Natural killer cell (primary cell): ENCODE measurements around the gene THAP3. TPM values are rescaled to one million over a fixed set of nuclear protein-coding genes. Genes with fewer than 3 reads are reported as not detected.

Experiments used
- ATAC-seq, 3 donors: fragments of 150-1000 bp in 2 of 3; fragments of 200-7000 bp in 1 of 3; cut with Tn5 transposase; 1 replicate in 1 of 3; 2 replicates in 2 of 3; pipeline ENCODE4 v1.10.0; 2021; ENCODE audit warnings: mild to moderate bottlenecking in 2 of 3, moderate library complexity in 2 of 3
- DNase-seq, 2 donors: peaks; one replicate each; pipeline versions ENCODE4 v3.0.0 to v3.0.0-alpha.2; 2013 to 2021; ENCODE audit warnings: mixed read lengths in 1 of 2
- H3K27ac ChIP-seq: one replicate; pipeline ENCODE4 v1.5.1; 2013; ENCODE audit warnings: mild to moderate bottlenecking, low read length
- H3K27me3 ChIP-seq: one replicate; pipeline ENCODE4 v1.6.1; 2013; ENCODE audit warnings: low read length; ENCODE audit not compliant: control insufficient read depth, insufficient read depth
- H3K36me3 ChIP-seq: one replicate; pipeline ENCODE4 v1.6.1; 2013; ENCODE audit warnings: low read length; ENCODE audit not compliant: control insufficient read depth, insufficient read depth
- H3K4me1 ChIP-seq: one replicate; pipeline ENCODE4 v1.6.1; 2013; ENCODE audit warnings: low read length; ENCODE audit not compliant: control insufficient read depth, insufficient read depth
- H3K4me3 ChIP-seq: one replicate; pipeline ENCODE4 v1.5.1; 2013; ENCODE audit warnings: low read length
- H3K9me3 ChIP-seq: one replicate; pipeline ENCODE4 v1.6.1; 2013; ENCODE audit warnings: low read length; ENCODE audit not compliant: control insufficient read depth, insufficient read depth
- H3K27ac Mint-ChIP-seq, 2 donors: one replicate each; pipeline ENCODE4 v1.8.0; 2022; ENCODE audit warnings: mild to moderate bottlenecking in 2 of 2, mixed read lengths in 2 of 2, moderate library complexity in 1 of 2
- H3K27me3 Mint-ChIP-seq, 2 donors: one replicate each; pipeline ENCODE4 v1.8.0; 2022; ENCODE audit warnings: low read depth in 2 of 2, mixed read lengths in 2 of 2
- H3K36me3 Mint-ChIP-seq: one replicate; pipeline ENCODE4 v1.8.0; 2022; ENCODE audit warnings: mixed read lengths
- H3K4me1 Mint-ChIP-seq, 2 donors: one replicate each; pipeline ENCODE4 v1.8.0; 2022; ENCODE audit warnings: mixed read lengths in 2 of 2
- H3K4me3 Mint-ChIP-seq: one replicate; pipeline ENCODE4 v1.8.0; 2022; ENCODE audit warnings: mild to moderate bottlenecking, moderate library complexity, mixed read lengths
- H3K9me3 Mint-ChIP-seq, 2 donors: one replicate each; pipeline ENCODE4 v1.8.0; 2022; ENCODE audit warnings: mixed read lengths in 2 of 2
- WGBS: methylation state at CpG from one replicate; pipeline ENCODE4 v1.1.7; 2013; ENCODE audit warnings: missing lambda C conversion rate; ENCODE audit not compliant: insufficient coverage; 5-methylcytosine and 5-hydroxymethylcytosine counted together
- intact Hi-C: fragments of 100-400 bp; cut with micrococcal nuclease; formaldehyde crosslinking; loops from one replicate; pipeline ENCODE4 v1.14.2; 2022
- total RNA-seq, 4 donors: library from RNA; stranded (reverse); fragments of 120-200 nt in 1 of 4; gene quantifications; one replicate each; pipeline versions ENCODE4 v1.2.3 to v1.2.4, GENCODE V29; 2013 to 2022
- TF ChIP-seq, protein P1 (sequence below): fragments of 200-600 bp; IDR thresholded peaks from one replicate; pipeline ENCODE4 v1.8.0; 2022; ENCODE audit warnings: antibody characterized with exemption

Gene THAP3
- total RNA-seq, 3 donors from 2014 or later (not counting 1 experiment from before 2014, with no cell fraction given): 11.7 to 23.4 (median 23.1) TPM

DNA sequence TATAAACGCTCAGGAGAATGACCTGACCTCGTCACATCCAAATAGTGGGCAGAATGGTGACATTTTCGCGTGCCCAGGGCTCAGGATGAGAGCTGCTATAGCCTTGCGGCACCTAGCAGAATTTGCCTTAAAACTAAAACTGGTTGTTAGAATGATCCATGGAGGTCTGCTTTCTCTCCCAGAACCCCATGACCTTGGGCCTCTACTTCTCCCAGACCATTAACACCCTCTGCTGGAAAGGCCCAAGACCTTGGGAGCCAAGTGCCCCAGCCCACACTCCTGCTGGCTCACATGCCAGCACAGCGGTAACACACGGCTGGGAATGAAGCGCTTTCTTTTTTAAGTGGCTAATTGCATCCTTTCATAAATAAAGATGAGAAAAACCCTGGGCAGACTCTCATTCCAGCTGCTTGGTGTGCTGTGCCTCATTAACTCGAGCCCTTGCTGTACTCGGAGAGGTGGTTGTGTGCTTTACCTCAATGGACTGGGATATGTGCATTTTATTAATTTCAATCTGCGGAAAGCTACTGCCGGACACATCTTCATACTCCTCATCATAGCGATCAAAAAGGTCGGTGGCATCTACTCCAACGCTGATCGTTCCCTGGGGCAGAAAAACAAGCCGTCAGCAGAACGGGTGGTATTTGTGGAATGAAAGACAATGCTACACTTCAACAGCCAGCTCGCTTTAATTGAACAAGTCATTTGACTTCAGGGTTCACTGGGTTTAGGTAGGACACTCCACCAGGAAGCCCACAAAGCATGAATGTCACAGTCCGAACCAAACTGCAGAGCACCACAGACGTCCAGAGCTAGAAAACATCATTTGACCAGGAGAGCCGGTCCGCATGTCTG, 29.0 kb downstream of the THAP3 start:
- peaks cover 21% of the 10 kb centered on the region for H3K36me3 ChIP-seq
- H3K4me3 Mint-ChIP-seq: no peak overlapping the region

DNA sequence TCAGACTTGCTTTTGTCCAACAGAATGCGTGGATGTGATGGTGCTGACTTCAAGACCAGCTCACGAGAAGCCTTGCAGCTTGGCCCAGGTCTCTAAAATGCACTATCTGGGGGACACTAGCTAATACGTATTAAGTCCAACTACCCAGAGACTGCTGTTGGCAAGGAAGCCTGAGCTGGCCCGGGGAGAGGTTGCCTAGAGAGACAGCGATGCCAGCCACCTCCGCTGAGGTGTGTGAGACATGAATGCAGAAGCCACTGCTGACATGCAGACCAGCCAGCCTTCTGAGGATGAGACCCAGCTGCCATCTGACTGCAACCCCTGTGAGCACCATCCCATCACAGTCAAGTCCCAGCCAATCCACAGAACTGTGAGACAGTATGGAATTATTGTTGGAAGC, 32.5 kb downstream of the THAP3 start:
- H3K36me3 ChIP-seq: peaks cover 14% of the 10 kb centered on the region
- no peak overlapping the region for H3K27ac Mint-ChIP-seq

More for the DNA sequence above, 29.0 kb downstream of the THAP3 start:
- Mint-ChIP-seq H3K27ac (no peak overlapping the region), H3K4me1 (no peaks in the 10 kb centered on the region), H3K36me3 (no peaks in the 10 kb centered on the region), H3K9me3 (no peaks in the 10 kb centered on the region), H3K27me3 (no peaks in the 10 kb centered on the region)
- Histone ChIP-seq H3K4me1 (no peaks in the 10 kb centered on the region), H3K27me3 (no peaks in the 10 kb centered on the region), H3K9me3 (no peaks in the 10 kb centered on the region), H3K27ac (no peak overlapping the region), H3K4me3 (no peak overlapping the region)
- TF ChIP-seq, protein P1, sequence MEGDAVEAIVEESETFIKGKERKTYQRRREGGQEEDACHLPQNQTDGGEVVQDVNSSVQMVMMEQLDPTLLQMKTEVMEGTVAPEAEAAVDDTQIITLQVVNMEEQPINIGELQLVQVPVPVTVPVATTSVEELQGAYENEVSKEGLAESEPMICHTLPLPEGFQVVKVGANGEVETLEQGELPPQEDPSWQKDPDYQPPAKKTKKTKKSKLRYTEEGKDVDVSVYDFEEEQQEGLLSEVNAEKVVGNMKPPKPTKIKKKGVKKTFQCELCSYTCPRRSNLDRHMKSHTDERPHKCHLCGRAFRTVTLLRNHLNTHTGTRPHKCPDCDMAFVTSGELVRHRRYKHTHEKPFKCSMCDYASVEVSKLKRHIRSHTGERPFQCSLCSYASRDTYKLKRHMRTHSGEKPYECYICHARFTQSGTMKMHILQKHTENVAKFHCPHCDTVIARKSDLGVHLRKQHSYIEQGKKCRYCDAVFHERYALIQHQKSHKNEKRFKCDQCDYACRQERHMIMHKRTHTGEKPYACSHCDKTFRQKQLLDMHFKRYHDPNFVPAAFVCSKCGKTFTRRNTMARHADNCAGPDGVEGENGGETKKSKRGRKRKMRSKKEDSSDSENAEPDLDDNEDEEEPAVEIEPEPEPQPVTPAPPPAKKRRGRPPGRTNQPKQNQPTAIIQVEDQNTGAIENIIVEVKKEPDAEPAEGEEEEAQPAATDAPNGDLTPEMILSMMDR: no peak
- intact Hi-C loops: no loop called here
- DNase-seq (no peak), ATAC-seq (no peak)
- WGBS: 97% methylated on average over 23 of the region's 23 CpGs

DNA sequence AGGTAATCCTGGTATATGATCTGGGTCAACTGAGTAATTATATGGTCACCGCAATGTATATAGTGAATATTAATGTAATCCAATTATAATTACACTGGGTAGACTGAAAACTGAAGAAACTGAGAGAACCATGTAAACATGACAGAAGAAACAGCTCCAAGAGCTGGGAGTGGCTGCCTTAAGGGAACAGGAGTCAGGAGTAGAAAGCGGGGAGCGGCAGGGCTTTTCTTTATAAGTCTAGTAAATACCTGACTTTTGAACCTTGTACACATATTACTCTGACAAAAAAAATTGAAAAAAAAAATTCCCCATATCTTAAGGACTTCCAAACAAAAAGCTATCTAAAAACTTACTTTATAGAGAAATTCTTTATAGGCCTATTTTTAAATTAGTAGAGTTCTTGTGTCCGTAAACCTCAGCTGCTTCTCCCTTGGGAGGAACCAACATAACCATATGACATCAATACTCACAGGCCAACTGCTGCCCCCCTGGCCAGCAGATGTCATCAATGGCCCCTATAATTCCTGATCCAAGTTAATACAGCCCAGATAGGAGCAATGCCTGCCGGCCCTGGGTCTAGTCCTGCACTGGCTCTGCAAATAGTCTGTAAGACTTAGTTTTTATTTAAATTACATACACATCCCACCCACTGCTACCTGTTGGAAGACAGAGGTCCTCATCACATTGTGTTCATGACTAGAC, 33.8 kb downstream of the THAP3 start:
- H3K9me3 ChIP-seq: no peaks in the 10 kb centered on the region
- no peak overlapping the region for H3K27ac ChIP-seq
- H3K4me3 Mint-ChIP-seq: no peak overlapping the region
- no peak overlapping the region for H3K4me3 ChIP-seq
- H3K27ac Mint-ChIP-seq: no peak overlapping the region
- no peak for DNase-seq
- H3K27me3 Mint-ChIP-seq: no peaks in the 10 kb centered on the region
- no peaks in the 10 kb centered on the region for H3K27me3 ChIP-seq
- H3K4me1 ChIP-seq: no peaks in the 10 kb centered on the region
- H3K36me3 ChIP-seq: peaks cover 2% of the 10 kb centered on the region
- ATAC-seq: no peak
- H3K9me3 Mint-ChIP-seq: no peaks in the 10 kb centered on the region
- intact Hi-C loops: no loop called here
- H3K4me1 Mint-ChIP-seq: peaks cover 0 to 13% of the 10 kb centered on the region in 2 donors
- WGBS: 96% methylated on average over 3 of the region's 5 CpGs
- TF ChIP-seq, protein P1: no peak
- no peaks in the 10 kb centered on the region for H3K36me3 Mint-ChIP-seq

More for the DNA sequence above, 32.5 kb downstream of the THAP3 start:
- no peaks in the 10 kb centered on the region for H3K27me3 ChIP-seq
- no peak overlapping the region for H3K4me3 ChIP-seq
- no peaks in the 10 kb centered on the region for H3K9me3 ChIP-seq
- Mint-ChIP-seq H3K36me3 (no peaks in the 10 kb centered on the region), H3K4me3 (no peak overlapping the region), H3K9me3 (no peaks in the 10 kb centered on the region), H3K4me1 (peaks cover 0 to 13% of the 10 kb centered on the region in 2 donors), H3K27me3 (no peaks in the 10 kb centered on the region)
- no peak overlapping the region for H3K27ac ChIP-seq
- ATAC-seq (no peak), DNase-seq (no peak)
- TF ChIP-seq, protein P1: no peak
- intact Hi-C loops: no loop called here
- WGBS: 92% methylated on average over 6 of the region's 6 CpGs
- no peaks in the 10 kb centered on the region for H3K4me1 ChIP-seq
